ENCODE data around the gene SLC12A8.

The SLC12A8 gene

DNA sequence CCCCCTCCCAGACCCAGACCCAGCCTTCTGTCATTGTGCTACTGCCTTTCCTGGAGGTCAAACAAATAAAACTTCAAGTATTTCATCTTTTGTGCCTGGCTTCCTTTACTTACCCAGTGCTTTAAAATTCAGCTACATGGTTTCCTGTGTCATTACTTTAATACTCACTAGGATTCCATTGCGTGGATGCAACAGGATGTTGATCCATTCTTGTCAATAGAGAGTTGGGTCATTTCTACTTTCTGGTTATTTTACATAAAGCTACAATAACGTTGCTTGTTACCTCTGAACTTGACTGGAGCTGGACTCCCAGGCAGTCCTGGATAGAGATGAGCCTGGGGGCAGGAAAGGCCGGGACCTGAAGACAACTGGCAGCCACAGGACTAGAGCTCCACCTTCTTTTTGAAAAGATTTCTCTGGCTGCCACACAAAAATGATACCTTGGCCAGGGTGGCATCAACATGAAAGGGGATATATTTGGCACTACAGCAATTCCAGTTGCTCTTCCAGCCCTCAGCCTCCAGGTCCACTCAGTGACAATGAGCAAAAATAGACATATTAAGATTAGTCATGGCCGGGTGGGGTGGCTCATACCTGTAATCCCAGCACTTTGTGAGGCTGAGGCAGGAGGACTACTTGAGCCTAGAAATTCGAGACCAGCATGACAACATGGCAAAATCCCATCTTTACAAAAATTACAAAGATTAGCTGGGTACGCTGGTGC, 133.4 kb downstream of the SLC12A8 start:
- TF ChIP-seq, protein P1, sequence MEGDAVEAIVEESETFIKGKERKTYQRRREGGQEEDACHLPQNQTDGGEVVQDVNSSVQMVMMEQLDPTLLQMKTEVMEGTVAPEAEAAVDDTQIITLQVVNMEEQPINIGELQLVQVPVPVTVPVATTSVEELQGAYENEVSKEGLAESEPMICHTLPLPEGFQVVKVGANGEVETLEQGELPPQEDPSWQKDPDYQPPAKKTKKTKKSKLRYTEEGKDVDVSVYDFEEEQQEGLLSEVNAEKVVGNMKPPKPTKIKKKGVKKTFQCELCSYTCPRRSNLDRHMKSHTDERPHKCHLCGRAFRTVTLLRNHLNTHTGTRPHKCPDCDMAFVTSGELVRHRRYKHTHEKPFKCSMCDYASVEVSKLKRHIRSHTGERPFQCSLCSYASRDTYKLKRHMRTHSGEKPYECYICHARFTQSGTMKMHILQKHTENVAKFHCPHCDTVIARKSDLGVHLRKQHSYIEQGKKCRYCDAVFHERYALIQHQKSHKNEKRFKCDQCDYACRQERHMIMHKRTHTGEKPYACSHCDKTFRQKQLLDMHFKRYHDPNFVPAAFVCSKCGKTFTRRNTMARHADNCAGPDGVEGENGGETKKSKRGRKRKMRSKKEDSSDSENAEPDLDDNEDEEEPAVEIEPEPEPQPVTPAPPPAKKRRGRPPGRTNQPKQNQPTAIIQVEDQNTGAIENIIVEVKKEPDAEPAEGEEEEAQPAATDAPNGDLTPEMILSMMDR (IDR thresholded peaks at IDR 0.05; ENCODE audit: low read depth, low read length, missing control alignments): no peak
- in situ Hi-C loops (cut with HindIII; ENCODE audit: low pct_ligation_motif_present, low sequenced_read_pairs): no loop called here
- Histone ChIP-seq H3K27me3 (replicated peaks) (no peaks in the 10 kb centered on the region), H3K27ac (no peak overlapping the region), H3K36me3 (replicated peaks) (no peaks in the 10 kb centered on the region), H3K4me3 (ENCODE audit: low read depth, low read length) (no peak overlapping the region)
- no peak for DNase-seq

DNA sequence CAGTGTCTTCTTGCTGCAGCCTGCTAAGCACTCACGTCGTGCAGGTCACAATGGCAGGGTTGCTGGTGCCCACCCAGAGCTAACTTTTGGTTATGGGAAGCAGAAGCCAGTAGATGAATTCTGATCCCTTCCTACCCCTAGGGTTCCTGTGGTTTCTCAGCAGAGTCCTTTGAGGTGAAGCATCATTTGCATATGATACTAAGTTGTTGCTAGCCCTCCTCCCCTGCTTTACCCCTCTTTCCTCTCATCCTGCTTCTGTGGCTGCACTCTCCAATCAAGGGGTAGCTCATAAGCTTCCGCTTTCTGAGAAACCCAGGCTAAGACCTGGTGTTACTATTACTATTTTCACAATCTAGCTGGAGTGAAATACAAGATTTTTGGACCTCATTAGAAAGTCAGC, 134.7 kb downstream of the SLC12A8 start:
- no peak overlapping the region for H3K27ac ChIP-seq
- TF ChIP-seq, protein P1 (IDR thresholded peaks at IDR 0.05; ENCODE audit: low read depth, low read length, missing control alignments): no peak
- DNase-seq: no peak
- in situ Hi-C loops (cut with HindIII; ENCODE audit: low pct_ligation_motif_present, low sequenced_read_pairs): no loop called here
- no peak overlapping the region for H3K4me3 ChIP-seq (ENCODE audit: low read depth, low read length)
- H3K36me3 ChIP-seq (replicated peaks): no peaks in the 10 kb centered on the region
- no peaks in the 10 kb centered on the region for H3K27me3 ChIP-seq (replicated peaks)

DNA sequence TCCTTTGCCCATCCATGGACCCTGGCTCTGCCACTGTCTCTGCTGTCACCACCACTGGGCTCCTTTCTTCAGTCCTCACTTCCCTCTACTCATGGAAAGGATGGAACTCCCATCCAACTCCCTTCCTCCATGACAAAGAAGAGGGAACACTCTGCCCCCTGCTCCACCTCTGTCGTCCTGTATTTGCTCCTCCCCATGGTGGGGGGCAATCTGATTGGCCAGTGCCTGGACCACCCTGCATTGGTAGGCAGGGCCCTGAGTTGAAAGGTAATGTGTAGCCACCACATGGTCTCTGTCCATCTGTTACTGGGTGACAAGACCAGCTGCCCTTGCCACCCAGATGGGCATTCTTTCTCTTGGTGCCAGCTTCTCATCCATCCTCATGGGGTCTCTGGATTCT, 136.1 kb downstream of the SLC12A8 start:
- no peaks in the 10 kb centered on the region for H3K27me3 ChIP-seq (replicated peaks)
- no peak overlapping the region for H3K4me3 ChIP-seq (ENCODE audit: low read depth, low read length)
- TF ChIP-seq, protein P1 (IDR thresholded peaks at IDR 0.05; ENCODE audit: low read depth, low read length, missing control alignments): no peak
- H3K27ac ChIP-seq: no peak overlapping the region
- no peak for DNase-seq
- in situ Hi-C loops (cut with HindIII; ENCODE audit: low pct_ligation_motif_present, low sequenced_read_pairs): no loop called here
- H3K36me3 ChIP-seq (replicated peaks): no peaks in the 10 kb centered on the region

DNA sequence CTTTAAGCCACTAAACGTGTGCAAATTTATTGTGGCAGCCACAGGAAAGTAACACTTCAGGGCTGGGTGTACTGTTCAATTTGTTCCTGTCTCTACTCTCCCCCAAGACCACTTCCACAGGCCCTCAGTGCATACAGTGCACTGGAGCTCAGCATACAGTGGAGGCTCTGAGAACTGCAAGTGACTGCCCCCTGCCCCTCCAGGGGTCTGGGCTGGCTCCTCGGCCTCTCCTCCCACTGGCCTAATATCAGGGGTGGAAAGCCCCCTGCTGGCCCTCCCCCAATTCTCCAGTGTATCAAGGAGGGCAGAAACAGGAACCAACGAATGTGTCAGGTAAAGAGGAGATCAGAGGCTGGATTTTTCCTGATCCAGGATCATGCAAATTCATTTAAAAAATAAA, 136.8 kb downstream of the SLC12A8 start:
- Histone ChIP-seq H3K27ac (no peak overlapping the region), H3K27me3 (replicated peaks) (no peaks in the 10 kb centered on the region), H3K36me3 (replicated peaks) (no peaks in the 10 kb centered on the region), H3K4me3 (ENCODE audit: low read depth, low read length) (no peak overlapping the region)
- TF ChIP-seq, protein P1 (IDR thresholded peaks at IDR 0.05; ENCODE audit: low read depth, low read length, missing control alignments): peak; percentile 26
- DNase-seq: no peak
- in situ Hi-C loops (cut with HindIII; ENCODE audit: low pct_ligation_motif_present, low sequenced_read_pairs): no loop called here

DNA sequence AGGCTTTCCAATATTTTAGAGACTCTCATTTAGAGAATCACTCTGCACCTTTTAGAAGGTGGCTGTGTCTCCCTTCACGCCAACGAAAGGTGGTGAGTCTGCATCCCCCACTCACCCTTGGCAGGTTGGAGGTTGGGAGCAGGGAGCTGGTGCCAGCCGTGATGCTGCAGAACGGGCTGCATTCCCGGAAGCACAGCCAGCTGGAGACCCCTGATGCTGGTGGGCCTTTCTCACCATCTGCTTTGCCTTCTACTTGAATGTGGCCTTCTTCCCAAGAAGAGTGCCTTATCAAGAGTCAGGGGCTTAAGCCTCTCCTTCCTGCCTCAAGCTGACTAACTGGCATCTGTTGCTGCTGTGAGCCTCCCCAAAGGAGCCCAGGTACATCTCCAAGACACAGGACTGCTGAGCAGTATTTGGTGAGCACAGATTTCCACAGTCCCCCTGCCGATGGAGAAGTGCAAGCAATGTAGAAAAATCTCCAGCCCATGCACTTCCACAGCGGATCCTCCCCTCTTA, 139.1 kb downstream of the SLC12A8 start:
- no peak for DNase-seq
- Histone ChIP-seq H3K27me3 (replicated peaks) (no peaks in the 10 kb centered on the region), H3K36me3 (replicated peaks) (no peaks in the 10 kb centered on the region), H3K4me3 (ENCODE audit: low read depth, low read length) (no peak overlapping the region), H3K27ac (no peak overlapping the region)
- in situ Hi-C loops (cut with HindIII; ENCODE audit: low pct_ligation_motif_present, low sequenced_read_pairs): no loop called here
- TF ChIP-seq, protein P1 (IDR thresholded peaks at IDR 0.05; ENCODE audit: low read depth, low read length, missing control alignments): no peak
